Activated naive CD8-positive, alpha-beta T cell treated with anti-CD3 and anti-CD28 coated beads, Interleukin-2, amount 50 U/mL, for 16 hours (primary cell): ENCODE measurements around the gene NBPF9.
"Not testable (repeated sequence)": the region's sequence is repeated elsewhere in the genome, so short reads cannot be mapped to it uniquely, and the experiment has no call there.

ENCODE experiments used
- DNase-seq: peaks from one replicate; pipeline ENCODE4 v3.0.0-alpha.2; 2020; ENCODE audit warnings: low read depth, low spot score

NBPF9 gene

GRCh38 chr1:149012599-149012998 is 90.8 kb downstream of the NBPF9 start:
- not testable (repeated sequence) for DNase-seq

GRCh38 chr1:149009761-149010160 is 93.6 kb downstream of the NBPF9 start:
- DNase-seq: not testable (repeated sequence)

GRCh38 chr1:149008769-149009168 is 94.6 kb downstream of the NBPF9 start:
- not testable (repeated sequence) for DNase-seq

GRCh38 chr1:149008326-149008725 is 95.0 kb downstream of the NBPF9 start:
- DNase-seq: not testable (repeated sequence)
